Activated naive CD8-positive, alpha-beta T cell (primary cell): Measurements from ENCODE around the gene NUDT22.

ENCODE experiments used
- H3K27ac Mint-ChIP-seq: one replicate; pipeline ENCODE4 v1.8.0; 2021; ENCODE audit warnings: mixed read lengths
- H3K27me3 Mint-ChIP-seq: one replicate; pipeline ENCODE4 v1.8.0; 2021; ENCODE audit warnings: mixed read lengths
- H3K36me3 Mint-ChIP-seq: one replicate; pipeline ENCODE4 v1.8.0; 2021; ENCODE audit warnings: mixed read lengths
- H3K4me1 Mint-ChIP-seq: one replicate; pipeline ENCODE4 v1.8.0; 2021; ENCODE audit warnings: low read depth, mixed read lengths
- H3K4me3 Mint-ChIP-seq: one replicate; pipeline ENCODE4 v1.8.0; 2021; ENCODE audit warnings: mild to moderate bottlenecking, mixed read lengths
- H3K9me3 Mint-ChIP-seq: one replicate; pipeline ENCODE4 v1.8.0; 2021; ENCODE audit warnings: low read depth, mixed read lengths

NUDT22 gene

GRCh38 chr11:64218628-64219353 lies 7.3 kb upstream of the NUDT22 start:
- no peaks in the 10 kb centered on the region for H3K9me3 Mint-ChIP-seq
- peak overlapping the region; percentile 41 for H3K27ac Mint-ChIP-seq
- H3K4me3 Mint-ChIP-seq, result no peak overlapping the region
- H3K4me1 Mint-ChIP-seq, result peaks cover 11% of the 10 kb centered on the region
- no peaks in the 10 kb centered on the region for H3K27me3 Mint-ChIP-seq
- H3K36me3 Mint-ChIP-seq, result peaks cover 2% of the 10 kb centered on the region

GRCh38 chr11:64219354-64219684 lies 6.8 kb upstream of the NUDT22 start:
- Mint-ChIP-seq H3K27ac (no peak overlapping the region), H3K4me1 (peaks cover 8% of the 10 kb centered on the region), H3K36me3 (no peaks in the 10 kb centered on the region)

GRCh38 chr11:64219755-64220154 lies 6.3 kb upstream of the NUDT22 start:
- H3K4me3 Mint-ChIP-seq, result no peak overlapping the region

More at GRCh38 chr11:64219354-64219684, 6.8 kb upstream of the NUDT22 start:
- H3K4me3 Mint-ChIP-seq, result no peak overlapping the region
- H3K27me3 Mint-ChIP-seq, result no peaks in the 10 kb centered on the region
- H3K9me3 Mint-ChIP-seq, result no peaks in the 10 kb centered on the region

GRCh38 chr11:64220271-64220670 lies 5.8 kb upstream of the NUDT22 start:
- no peaks in the 10 kb centered on the region for H3K36me3 Mint-ChIP-seq
- H3K27me3 Mint-ChIP-seq, result no peaks in the 10 kb centered on the region
- no peak overlapping the region for H3K4me3 Mint-ChIP-seq
- H3K9me3 Mint-ChIP-seq, result no peaks in the 10 kb centered on the region
- H3K4me1 Mint-ChIP-seq, result peaks cover 7% of the 10 kb centered on the region
- H3K27ac Mint-ChIP-seq, result no peak overlapping the region

More at GRCh38 chr11:64219755-64220154, 6.3 kb upstream of the NUDT22 start:
- H3K9me3 Mint-ChIP-seq, result no peaks in the 10 kb centered on the region
- peaks cover 8% of the 10 kb centered on the region for H3K4me1 Mint-ChIP-seq
- H3K27ac Mint-ChIP-seq, result no peak overlapping the region
- no peaks in the 10 kb centered on the region for H3K27me3 Mint-ChIP-seq
- H3K36me3 Mint-ChIP-seq, result no peaks in the 10 kb centered on the region

- no peak overlapping the region for H3K27ac Mint-ChIP-seq
- no peaks in the 10 kb centered on the region for H3K27me3 Mint-ChIP-seq
- no peaks in the 10 kb centered on the region for H3K36me3 Mint-ChIP-seq
- no peak overlapping the region for H3K4me3 Mint-ChIP-seq
- H3K4me1 Mint-ChIP-seq, result peaks cover 6% of the 10 kb centered on the region
- H3K9me3 Mint-ChIP-seq, result no peaks in the 10 kb centered on the region
These were observed 5.3 kb upstream of the NUDT22 start for GRCh38 chr11:64220798-64221197.

- H3K36me3 Mint-ChIP-seq, result no peaks in the 10 kb centered on the region
- H3K4me3 Mint-ChIP-seq, result no peak overlapping the region
- no peak overlapping the region for H3K27ac Mint-ChIP-seq
- H3K27me3 Mint-ChIP-seq, result no peaks in the 10 kb centered on the region
- H3K9me3 Mint-ChIP-seq, result no peaks in the 10 kb centered on the region
- peaks cover 9% of the 10 kb centered on the region for H3K4me1 Mint-ChIP-seq
These were observed 3.4 kb upstream of the NUDT22 start for GRCh38 chr11:64222651-64223000.

- H3K9me3 Mint-ChIP-seq, result no peaks in the 10 kb centered on the region
- H3K27me3 Mint-ChIP-seq, result no peaks in the 10 kb centered on the region
- H3K27ac Mint-ChIP-seq, result no peak overlapping the region
- no peak overlapping the region for H3K4me3 Mint-ChIP-seq
- H3K36me3 Mint-ChIP-seq, result no peaks in the 10 kb centered on the region
- peaks cover 10% of the 10 kb centered on the region for H3K4me1 Mint-ChIP-seq
These were observed 2.9 kb upstream of the NUDT22 start for GRCh38 chr11:64223001-64223651.

- H3K27ac Mint-ChIP-seq, result no peak overlapping the region
- H3K27me3 Mint-ChIP-seq, result no peaks in the 10 kb centered on the region
- peaks cover 12% of the 10 kb centered on the region for H3K4me1 Mint-ChIP-seq
- H3K36me3 Mint-ChIP-seq, result no peaks in the 10 kb centered on the region
- H3K9me3 Mint-ChIP-seq, result no peaks in the 10 kb centered on the region
- H3K4me3 Mint-ChIP-seq, result peak overlapping the region; percentile 88
These were observed 1.8 kb upstream of the NUDT22 start for GRCh38 chr11:64224151-64224890.

GRCh38 chr11:64224891-64225607 lies 1.0 kb upstream of the NUDT22 start:
- Mint-ChIP-seq H3K9me3 (no peaks in the 10 kb centered on the region), H3K27ac (no peak overlapping the region), H3K36me3 (no peaks in the 10 kb centered on the region), H3K4me3 (peak overlapping the region; percentile 88), H3K4me1 (peaks cover 20% of the 10 kb centered on the region), H3K27me3 (no peaks in the 10 kb centered on the region)

- Mint-ChIP-seq H3K4me3 (peak overlapping the region; percentile 88), H3K36me3 (no peaks in the 10 kb centered on the region), H3K27me3 (no peaks in the 10 kb centered on the region), H3K9me3 (no peaks in the 10 kb centered on the region), H3K4me1 (peaks cover 24% of the 10 kb centered on the region), H3K27ac (peak overlapping the region; percentile 69)
These were observed 505 bp downstream of the NUDT22 start for GRCh38 chr11:64226507-64227051.

GRCh38 chr11:64227405-64227956 lies 1.4 kb downstream of the NUDT22 start:
- H3K4me1 Mint-ChIP-seq, result peaks cover 32% of the 10 kb centered on the region
- H3K4me3 Mint-ChIP-seq, result peak overlapping the region; percentile 88

GRCh38 chr11:64229090-64229743 lies 3.1 kb downstream of the NUDT22 start:
- no peaks in the 10 kb centered on the region for H3K27me3 Mint-ChIP-seq
- no peaks in the 10 kb centered on the region for H3K9me3 Mint-ChIP-seq
- peaks cover 42% of the 10 kb centered on the region for H3K4me1 Mint-ChIP-seq
- peak overlapping the region; percentile 46 for H3K27ac Mint-ChIP-seq
- H3K36me3 Mint-ChIP-seq, result no peaks in the 10 kb centered on the region
- peak overlapping the region; percentile 88 for H3K4me3 Mint-ChIP-seq

More at GRCh38 chr11:64227405-64227956, 1.4 kb downstream of the NUDT22 start:
- H3K27ac Mint-ChIP-seq, result peak overlapping the region; percentile 69
- no peaks in the 10 kb centered on the region for H3K36me3 Mint-ChIP-seq
- H3K9me3 Mint-ChIP-seq, result no peaks in the 10 kb centered on the region
- H3K27me3 Mint-ChIP-seq, result no peaks in the 10 kb centered on the region

GRCh38 chr11:64229744-64230170 lies 3.7 kb downstream of the NUDT22 start:
- H3K4me1 Mint-ChIP-seq, result peaks cover 42% of the 10 kb centered on the region
- peak overlapping the region; percentile 80 for H3K4me3 Mint-ChIP-seq
- H3K36me3 Mint-ChIP-seq, result no peaks in the 10 kb centered on the region
- no peaks in the 10 kb centered on the region for H3K9me3 Mint-ChIP-seq
- no peaks in the 10 kb centered on the region for H3K27me3 Mint-ChIP-seq
- peak overlapping the region; percentile 75 for H3K27ac Mint-ChIP-seq
